Neural progenitor cell (in vitro differentiated cells): ENCODE measurements around the gene NHEJ1. TPM values are rescaled to one million over a fixed set of nuclear protein-coding genes. Genes with fewer than 3 reads are reported as not detected.

Experiments used
- DNase-seq: peaks from one replicate; pipeline ENCODE4 v3.0.0-alpha.2; 2016; ENCODE audit warnings: low spot score
- H2AFZ ChIP-seq: fragments of 200-600 bp; sonication (generic); replicated peaks from 2 replicates; pipeline ENCODE4 v1.6.1; 2016; ENCODE audit warnings: antibody characterized with exemption
- H3F3A ChIP-seq: fragments of 200-600 bp; sonication (generic); 2 replicates; pipeline ENCODE4 v1.6.1; 2016; ENCODE audit warnings: antibody characterized with exemption, low read depth
- H3K27ac ChIP-seq: fragments of 200-600 bp; sonication (generic); 2 replicates; pipeline ENCODE4 v1.5.1; 2016; ENCODE audit warnings: mild to moderate bottlenecking
- H3K27me3 ChIP-seq: fragments of 200-600 bp; sonication (generic); 2 replicates; pipeline ENCODE4 v1.6.1; 2016; ENCODE audit warnings: mild to moderate bottlenecking, moderate library complexity
- H3K36me3 ChIP-seq: fragments of 200-600 bp; sonication (generic); 2 replicates; pipeline ENCODE4 v1.5.1; 2016
- H3K4me1 ChIP-seq: fragments of 200-600 bp; sonication (generic); 2 replicates; pipeline ENCODE4 v1.6.1; 2016; ENCODE audit warnings: mixed run types
- H3K4me2 ChIP-seq: fragments of 200-600 bp; sonication (generic); 2 replicates; pipeline ENCODE4 v1.6.1; 2016
- H3K4me3 ChIP-seq: fragments of 200-600 bp; sonication (generic); 2 replicates; pipeline ENCODE4 v1.5.1; 2016
- H3K79me2 ChIP-seq: fragments of 200-600 bp; sonication (generic); 2 replicates; pipeline ENCODE4 v1.6.1; 2016; ENCODE audit warnings: low read depth
- H3K9ac ChIP-seq: fragments of 200-600 bp; sonication (generic); 2 replicates; pipeline ENCODE4 v1.6.1; 2016
- H3K9me3 ChIP-seq: fragments of 200-600 bp; sonication (generic); 2 replicates; pipeline ENCODE4 v1.5.1; 2016; ENCODE audit warnings: low read depth
- H4K20me1 ChIP-seq: fragments of 200-600 bp; sonication (generic); 2 replicates; pipeline ENCODE4 v1.6.1; 2016; ENCODE audit warnings: low read depth
- H3K27ac Mint-ChIP-seq: 3 replicates; pipeline ENCODE4 v1.8.0; 2021; ENCODE audit warnings: mixed read lengths
- H3K27me3 Mint-ChIP-seq: 2 replicates; pipeline ENCODE4 v1.8.0; 2022; ENCODE audit warnings: low read depth, mild to moderate bottlenecking, inconsistent platforms, moderate library complexity, mixed read lengths; ENCODE audit not compliant: insufficient read depth
- H3K36me3 Mint-ChIP-seq: 3 replicates; pipeline ENCODE4 v1.8.0; 2021; ENCODE audit warnings: mixed read lengths
- H3K4me1 Mint-ChIP-seq: 3 replicates; pipeline ENCODE4 v1.8.0; 2021; ENCODE audit warnings: mixed read lengths
- H3K4me3 Mint-ChIP-seq: 3 replicates; pipeline ENCODE4 v1.8.0; 2021; ENCODE audit warnings: mild to moderate bottlenecking, moderate library complexity, mixed read lengths
- H3K9me3 Mint-ChIP-seq: 3 replicates; pipeline ENCODE4 v1.8.0; 2020; ENCODE audit warnings: mixed read lengths
- EZH2 ChIP-seq: fragments of 200-600 bp; sonication (generic); IDR thresholded peaks from 2 replicates; pipeline ENCODE4 v1.6.1; 2017; ENCODE audit warnings: antibody characterized with exemption, mild to moderate bottlenecking, moderate library complexity
- EZH2phosphoT487 ChIP-seq: fragments of 200-600 bp; sonication (generic); IDR thresholded peaks from 2 replicates; pipeline ENCODE4 v1.6.1; 2017; ENCODE audit warnings: antibody characterized with exemption
- total RNA-seq: library from RNA; depleted of rRNA; stranded (reverse); fragments of >200 nt; gene quantifications from 2 replicates; pipeline ENCODE4 v1.2.3, GENCODE V29; 2015; ENCODE audit warnings: low replicate concordance
- TF ChIP-seq, protein P1 (sequence below): fragments of 200-600 bp; sonication (generic); IDR thresholded peaks from 2 replicates; pipeline ENCODE4 v1.5.1; 2017; ENCODE audit warnings: antibody characterized with exemption, mild to moderate bottlenecking

The NHEJ1 gene
- total RNA-seq, 1 donor from 2014 or later, result 25.5 TPM

DNA sequence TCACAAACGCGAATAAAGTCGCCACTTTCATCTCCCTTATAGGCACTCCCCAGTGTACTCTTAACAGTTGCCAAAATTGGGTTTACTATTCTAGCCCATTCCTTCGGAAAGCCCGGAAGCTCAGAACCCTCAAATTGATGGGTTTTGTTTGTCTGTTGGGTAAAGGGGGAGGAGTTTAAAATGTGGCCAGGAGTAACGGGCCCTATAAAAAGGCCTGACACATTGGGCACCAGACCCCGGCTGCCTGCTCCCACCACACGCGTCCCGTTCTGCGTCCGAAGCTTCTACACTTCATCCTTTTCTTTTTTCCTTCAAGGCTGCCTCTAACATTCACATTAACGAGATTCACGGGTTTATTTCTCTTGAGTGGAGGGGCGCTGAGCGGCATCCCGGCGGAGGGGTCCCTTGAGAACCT lies 837 bp downstream of the NHEJ1 start:
- no peaks in the 10 kb centered on the region for H3K79me2 ChIP-seq
- peaks cover 27% of the 10 kb centered on the region for H3F3A ChIP-seq
- H3K9me3 ChIP-seq, result no peaks in the 10 kb centered on the region
- H3K9ac ChIP-seq, result no peak overlapping the region
- peak overlapping the region; percentile 67 for H3K4me3 ChIP-seq
- peaks cover 27% of the 10 kb centered on the region for H4K20me1 ChIP-seq
- H3K4me3 Mint-ChIP-seq, result peak overlapping the region; percentile 93
- peak overlapping the region; percentile 86 for H2AFZ ChIP-seq
- no peaks in the 10 kb centered on the region for H3K27me3 Mint-ChIP-seq
- H3K36me3 Mint-ChIP-seq, result peaks cover 3% of the 10 kb centered on the region
- no peak overlapping the region for H3K27ac Mint-ChIP-seq
- TF ChIP-seq EZH2phosphoT487 (no peak), EZH2 (no peak)
- TF ChIP-seq, protein P1, sequence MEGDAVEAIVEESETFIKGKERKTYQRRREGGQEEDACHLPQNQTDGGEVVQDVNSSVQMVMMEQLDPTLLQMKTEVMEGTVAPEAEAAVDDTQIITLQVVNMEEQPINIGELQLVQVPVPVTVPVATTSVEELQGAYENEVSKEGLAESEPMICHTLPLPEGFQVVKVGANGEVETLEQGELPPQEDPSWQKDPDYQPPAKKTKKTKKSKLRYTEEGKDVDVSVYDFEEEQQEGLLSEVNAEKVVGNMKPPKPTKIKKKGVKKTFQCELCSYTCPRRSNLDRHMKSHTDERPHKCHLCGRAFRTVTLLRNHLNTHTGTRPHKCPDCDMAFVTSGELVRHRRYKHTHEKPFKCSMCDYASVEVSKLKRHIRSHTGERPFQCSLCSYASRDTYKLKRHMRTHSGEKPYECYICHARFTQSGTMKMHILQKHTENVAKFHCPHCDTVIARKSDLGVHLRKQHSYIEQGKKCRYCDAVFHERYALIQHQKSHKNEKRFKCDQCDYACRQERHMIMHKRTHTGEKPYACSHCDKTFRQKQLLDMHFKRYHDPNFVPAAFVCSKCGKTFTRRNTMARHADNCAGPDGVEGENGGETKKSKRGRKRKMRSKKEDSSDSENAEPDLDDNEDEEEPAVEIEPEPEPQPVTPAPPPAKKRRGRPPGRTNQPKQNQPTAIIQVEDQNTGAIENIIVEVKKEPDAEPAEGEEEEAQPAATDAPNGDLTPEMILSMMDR, result no peak
- H3K4me1 ChIP-seq, result peaks cover 8% of the 10 kb centered on the region
- no peak overlapping the region for H3K27ac ChIP-seq
- H3K4me1 Mint-ChIP-seq, result peaks cover 14% of the 10 kb centered on the region
- H3K27me3 ChIP-seq, result peaks cover 10% of the 10 kb centered on the region
- no peak for DNase-seq
- no peaks in the 10 kb centered on the region for H3K36me3 ChIP-seq
- H3K4me2 ChIP-seq, result peak overlapping the region; percentile 88
- no peaks in the 10 kb centered on the region for H3K9me3 Mint-ChIP-seq

DNA sequence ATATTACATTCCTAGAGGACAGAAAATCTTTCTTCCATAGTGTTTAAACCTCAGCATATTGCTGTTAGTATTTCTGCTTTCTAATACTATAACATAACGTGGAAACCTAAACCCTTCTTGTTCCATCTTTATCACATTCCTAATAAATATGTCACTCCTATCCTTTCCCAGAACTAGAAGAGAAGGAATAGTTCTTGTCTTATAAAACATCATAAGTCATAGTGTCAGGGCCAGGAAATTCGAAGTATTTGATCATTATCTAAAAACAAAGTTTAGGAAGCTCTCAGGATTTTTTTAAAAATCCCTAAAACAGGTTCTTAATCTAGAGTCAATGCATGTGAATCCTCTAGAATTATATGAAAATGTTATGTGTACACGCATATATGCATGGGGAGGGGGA lies 2.0 kb downstream of the NHEJ1 start:
- H3K9ac ChIP-seq, result no peak overlapping the region
- Mint-ChIP-seq H3K27ac (no peak overlapping the region), H3K27me3 (no peaks in the 10 kb centered on the region), H3K4me1 (peaks cover 14% of the 10 kb centered on the region), H3K4me3 (no peak overlapping the region), H3K36me3 (peaks cover 3% of the 10 kb centered on the region), H3K9me3 (no peaks in the 10 kb centered on the region)
- H3F3A ChIP-seq, result peaks cover 27% of the 10 kb centered on the region
- peaks cover 27% of the 10 kb centered on the region for H4K20me1 ChIP-seq
- no peaks in the 10 kb centered on the region for H3K79me2 ChIP-seq
- no peak for DNase-seq
- no peak overlapping the region for H3K27ac ChIP-seq
- TF ChIP-seq, protein P1, result no peak
- TF ChIP-seq EZH2, result no peak
- no peak for TF ChIP-seq EZH2phosphoT487
- no peaks in the 10 kb centered on the region for H3K9me3 ChIP-seq
- H3K4me1 ChIP-seq, result peaks cover 8% of the 10 kb centered on the region
- H3K4me3 ChIP-seq, result no peak overlapping the region
- no peak overlapping the region for H3K4me2 ChIP-seq
- peaks cover 10% of the 10 kb centered on the region for H3K27me3 ChIP-seq
- no peak overlapping the region for H2AFZ ChIP-seq
- peaks cover 5% of the 10 kb centered on the region for H3K36me3 ChIP-seq

DNA sequence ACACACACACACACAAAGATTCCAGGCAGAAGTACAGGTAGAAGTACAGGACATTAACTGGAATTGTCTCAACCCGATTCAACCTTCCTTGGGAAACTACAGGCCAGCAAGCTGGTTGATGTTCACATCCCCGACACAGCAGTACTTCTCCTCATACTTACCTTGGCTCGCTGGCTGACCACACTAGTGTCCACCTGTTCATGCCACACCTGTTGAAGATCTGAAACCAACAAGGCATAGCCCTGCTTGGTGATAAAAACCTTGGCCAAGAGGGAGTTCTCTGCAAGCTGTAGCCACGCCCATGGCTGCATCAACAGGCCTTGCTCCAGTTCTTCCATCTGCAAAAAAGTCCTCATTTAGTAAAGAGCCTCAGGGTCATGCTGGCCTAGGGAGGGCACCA lies 2.6 kb downstream of the NHEJ1 start:
- peak overlapping the region; percentile 19 for H3K4me2 ChIP-seq
- H3K36me3 Mint-ChIP-seq, result peaks cover 3% of the 10 kb centered on the region

More for the DNA sequence above, 2.6 kb downstream of the NHEJ1 start:
- peaks cover 27% of the 10 kb centered on the region for H4K20me1 ChIP-seq
- no peak overlapping the region for H2AFZ ChIP-seq
- H3K9me3 Mint-ChIP-seq, result no peaks in the 10 kb centered on the region
- H3K4me1 ChIP-seq, result peaks cover 8% of the 10 kb centered on the region
- H3K9ac ChIP-seq, result no peak overlapping the region
- TF ChIP-seq EZH2, result no peak
- TF ChIP-seq, protein P1, result no peak
- TF ChIP-seq EZH2phosphoT487, result no peak
- no peak overlapping the region for H3K4me3 Mint-ChIP-seq
- no peak overlapping the region for H3K27ac Mint-ChIP-seq
- peaks cover 14% of the 10 kb centered on the region for H3K4me1 Mint-ChIP-seq
- H3K27me3 ChIP-seq, result peaks cover 10% of the 10 kb centered on the region
- H3K27ac ChIP-seq, result no peak overlapping the region
- H3K36me3 ChIP-seq, result peaks cover 5% of the 10 kb centered on the region
- no peaks in the 10 kb centered on the region for H3K27me3 Mint-ChIP-seq
- no peak overlapping the region for H3K4me3 ChIP-seq
- no peak for DNase-seq
- peaks cover 27% of the 10 kb centered on the region for H3F3A ChIP-seq
- H3K79me2 ChIP-seq, result no peaks in the 10 kb centered on the region
- no peaks in the 10 kb centered on the region for H3K9me3 ChIP-seq
